Neural cell (in vitro differentiated cells): ENCODE data around the gene OTOG. TPM values are rescaled to one million over a fixed set of nuclear protein-coding genes. Genes with fewer than 3 reads are reported as not detected.

Source experiments
- H2AFZ ChIP-seq: fragments of 200-600, 300-800 bp; sonication (generic), shearing (Covaris generic); 2 replicates; pipeline ENCODE4 v1.6.0; 2014; ENCODE audit warnings: low read depth, mild to moderate bottlenecking, antibody characterized with exemption, low read length, moderate library complexity
- H3F3A ChIP-seq: fragments of 200-600 bp; shearing (Covaris generic); 2 replicates; pipeline ENCODE4 v1.6.1; 2016; ENCODE audit warnings: mild to moderate bottlenecking, moderate library complexity, mixed read lengths, antibody characterized with exemption, low read length; ENCODE audit not compliant: insufficient read depth, poor library complexity, severe bottlenecking
- H3K27ac ChIP-seq: fragments of 200-600, 300-800 bp; sonication (generic), shearing (Covaris generic); 2 replicates; pipeline ENCODE4 v1.5.1; 2014; ENCODE audit warnings: mild to moderate bottlenecking, low read length, moderate library complexity
- H3K27me3 ChIP-seq: fragments of 300-800, 200-600 bp; sonication (generic), shearing (Covaris generic); 2 replicates; pipeline ENCODE4 v1.6.0; 2014; ENCODE audit warnings: mild to moderate bottlenecking, low read depth, low read length, moderate library complexity; ENCODE audit not compliant: insufficient read depth
- H3K36me3 ChIP-seq: fragments of 300-800, 200-600 bp; sonication (generic), shearing (Covaris generic); 2 replicates; pipeline ENCODE4 v1.5.1; 2014; ENCODE audit warnings: mild to moderate bottlenecking, antibody characterized with exemption, low read length, moderate library complexity; ENCODE audit not compliant: insufficient read depth
- H3K4me2 ChIP-seq: fragments of 300-800, 200-600 bp; sonication (generic), shearing (Covaris generic); 2 replicates; pipeline ENCODE4 v1.6.0; 2014; ENCODE audit warnings: mild to moderate bottlenecking, low read length
- H3K4me3 ChIP-seq: fragments of 300-800, 200-600 bp; sonication (generic), shearing (Covaris generic); 2 replicates; pipeline ENCODE4 v1.5.1; 2014; ENCODE audit warnings: mild to moderate bottlenecking, low read length, moderate library complexity
- H3K79me2 ChIP-seq: fragments of 200-600 bp; shearing (Covaris generic); replicated peaks from 2 replicates; pipeline ENCODE4 v1.6.0; 2014; ENCODE audit warnings: mild to moderate bottlenecking, low read length, moderate library complexity; ENCODE audit not compliant: insufficient read depth
- H3K9ac ChIP-seq: fragments of 300-800, 200-600 bp; sonication (generic), shearing (Covaris generic); 2 replicates; pipeline ENCODE4 v1.6.1; 2016; ENCODE audit warnings: mild to moderate bottlenecking, low read length, mixed read lengths
- H3K9me2 ChIP-seq: fragments of 200-600 bp; shearing (Covaris generic); 2 replicates; pipeline ENCODE4 v1.6.1; 2016; ENCODE audit warnings: mild to moderate bottlenecking, low read length, mixed read lengths; ENCODE audit not compliant: insufficient read depth
- H3K9me3 ChIP-seq: fragments of 200-600, 300-800 bp; sonication (generic), shearing (Covaris generic); 2 replicates; pipeline ENCODE4 v1.6.1; 2016; ENCODE audit warnings: mild to moderate bottlenecking, mixed run types, low read length, moderate library complexity, mixed read lengths
- H4K20me1 ChIP-seq: fragments of 200-600 bp; shearing (Covaris generic); 2 replicates; pipeline ENCODE4 v1.6.1; 2016; ENCODE audit warnings: mild to moderate bottlenecking, mixed run types; ENCODE audit not compliant: insufficient read depth
- EP300 ChIP-seq: fragments of 450-650 bp; conservative IDR thresholded peaks from 2 replicates; pipeline ENCODE4 v1.6.1; 2014; ENCODE audit warnings: antibody characterized with exemption, mild to moderate bottlenecking, moderate library complexity; ENCODE audit not compliant: poor library complexity, severe bottlenecking
- EZH2 ChIP-seq: fragments of 200-600, 300-800 bp; shearing (Covaris generic), sonication (generic); IDR thresholded peaks from 2 replicates; pipeline ENCODE4 v1.6.1; 2014; ENCODE audit warnings: antibody characterized with exemption, low read length, borderline replicate concordance, mild to moderate bottlenecking; ENCODE audit not compliant: insufficient read depth, poor library complexity, severe bottlenecking
- MXI1 ChIP-seq: fragments of 450-650 bp; conservative IDR thresholded peaks from 2 replicates; pipeline ENCODE4 v1.6.1; 2014; ENCODE audit warnings: antibody characterized with exemption, mild to moderate bottlenecking; ENCODE audit not compliant: poor library complexity, severe bottlenecking
- POLR2AphosphoS5 ChIP-seq: IDR thresholded peaks from 2 replicates; pipeline ENCODE4 v1.6.1; 2012
- RAD21 ChIP-seq: fragments of 450-650 bp; conservative IDR thresholded peaks from 2 replicates; pipeline ENCODE4 v1.6.1; 2014; ENCODE audit warnings: antibody characterized with exemption, mild to moderate bottlenecking, moderate library complexity
- REST ChIP-seq: IDR thresholded peaks from 2 replicates; pipeline ENCODE4 v1.6.1; 2012; ENCODE audit warnings: borderline replicate concordance
- SMC3 ChIP-seq: fragments of 450-650 bp; conservative IDR thresholded peaks from 2 replicates; pipeline ENCODE4 v1.6.1; 2014; ENCODE audit warnings: antibody characterized with exemption, mild to moderate bottlenecking, moderate library complexity; ENCODE audit not compliant: poor library complexity
- TAF1 ChIP-seq: IDR thresholded peaks from 2 replicates; pipeline ENCODE4 v1.6.1; 2012; ENCODE audit warnings: low read depth
- polyA plus RNA-seq: library from polyadenylated mRNA; depleted of rRNA; stranded (reverse); fragments of >200 nt; gene quantifications from 2 replicates; pipeline ENCODE4 v1.2.3, GENCODE V29; 2014
- TF ChIP-seq, protein P1 (sequence below): fragments of 450-650 bp; IDR thresholded peaks from 2 replicates; pipeline ENCODE4 v1.5.1; 2014; ENCODE audit warnings: antibody characterized with exemption, mild to moderate bottlenecking, moderate library complexity; ENCODE audit not compliant: poor library complexity, severe bottlenecking

The OTOG gene
- polyA plus RNA-seq, 1 donor from 2014 or later, result not detected

GRCh38 chr11:17561526-17561925, 14.5 kb downstream of the OTOG start:
- Histone ChIP-seq H3K79me2 (no peaks in the 10 kb centered on the region), H2AFZ (no peak overlapping the region), H3F3A (no peaks in the 10 kb centered on the region), H3K9ac (no peak overlapping the region), H3K36me3 (no peaks in the 10 kb centered on the region), H3K4me3 (no peak overlapping the region), H3K27ac (no peak overlapping the region), H3K9me3 (no peaks in the 10 kb centered on the region), H3K4me2 (no peak overlapping the region), H3K9me2 (no peaks in the 10 kb centered on the region), H3K27me3 (no peaks in the 10 kb centered on the region), H4K20me1 (no peaks in the 10 kb centered on the region)
- TF ChIP-seq EZH2, result no peak
- TF ChIP-seq MXI1, result no peak
- TF ChIP-seq, protein P1, sequence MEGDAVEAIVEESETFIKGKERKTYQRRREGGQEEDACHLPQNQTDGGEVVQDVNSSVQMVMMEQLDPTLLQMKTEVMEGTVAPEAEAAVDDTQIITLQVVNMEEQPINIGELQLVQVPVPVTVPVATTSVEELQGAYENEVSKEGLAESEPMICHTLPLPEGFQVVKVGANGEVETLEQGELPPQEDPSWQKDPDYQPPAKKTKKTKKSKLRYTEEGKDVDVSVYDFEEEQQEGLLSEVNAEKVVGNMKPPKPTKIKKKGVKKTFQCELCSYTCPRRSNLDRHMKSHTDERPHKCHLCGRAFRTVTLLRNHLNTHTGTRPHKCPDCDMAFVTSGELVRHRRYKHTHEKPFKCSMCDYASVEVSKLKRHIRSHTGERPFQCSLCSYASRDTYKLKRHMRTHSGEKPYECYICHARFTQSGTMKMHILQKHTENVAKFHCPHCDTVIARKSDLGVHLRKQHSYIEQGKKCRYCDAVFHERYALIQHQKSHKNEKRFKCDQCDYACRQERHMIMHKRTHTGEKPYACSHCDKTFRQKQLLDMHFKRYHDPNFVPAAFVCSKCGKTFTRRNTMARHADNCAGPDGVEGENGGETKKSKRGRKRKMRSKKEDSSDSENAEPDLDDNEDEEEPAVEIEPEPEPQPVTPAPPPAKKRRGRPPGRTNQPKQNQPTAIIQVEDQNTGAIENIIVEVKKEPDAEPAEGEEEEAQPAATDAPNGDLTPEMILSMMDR, result no peak
- no peak for TF ChIP-seq TAF1
- TF ChIP-seq EP300, result no peak
- TF ChIP-seq REST, result no peak
- TF ChIP-seq SMC3, result no peak
- no peak for TF ChIP-seq RAD21
- TF ChIP-seq POLR2AphosphoS5, result no peak

- no peaks in the 10 kb centered on the region for H3K9me3 ChIP-seq
- TF ChIP-seq REST, result no peak
- TF ChIP-seq EZH2, result no peak
- no peak for TF ChIP-seq SMC3
- TF ChIP-seq POLR2AphosphoS5, result no peak
- TF ChIP-seq EP300, result no peak
- TF ChIP-seq MXI1, result no peak
- TF ChIP-seq RAD21, result no peak
- H3K9ac ChIP-seq, result no peak overlapping the region
- no peaks in the 10 kb centered on the region for H4K20me1 ChIP-seq
- no peak overlapping the region for H3K4me2 ChIP-seq
- no peaks in the 10 kb centered on the region for H3K79me2 ChIP-seq
- no peaks in the 10 kb centered on the region for H3K9me2 ChIP-seq
- H3K36me3 ChIP-seq, result no peaks in the 10 kb centered on the region
- H3K27ac ChIP-seq, result no peak overlapping the region
- no peak overlapping the region for H2AFZ ChIP-seq
- no peak overlapping the region for H3K4me3 ChIP-seq
- no peaks in the 10 kb centered on the region for H3K27me3 ChIP-seq
- no peaks in the 10 kb centered on the region for H3F3A ChIP-seq
Measured at GRCh38 chr11:17563231-17563646, 16.2 kb downstream of the OTOG start.
